K562 (cell line): Measurements from ENCODE around the gene PRTFDC1. TPM values are rescaled to one million over a fixed set of nuclear protein-coding genes. Genes with fewer than 3 reads are reported as not detected.
A peak's percentile ranks its signal among the peaks of the same experiment; 100 is the strongest.

Experiments used
- ATF4 ChIP-seq: fragments of 450-650 bp; formaldehyde crosslinking; IDR thresholded peaks from 2 replicates; pipeline ENCODE4 v1.4.0; 2022; ENCODE audit warnings: mild to moderate bottlenecking, moderate library complexity
- CC2D1A ChIP-seq: fragments of 450-650 bp; IDR thresholded peaks from 2 replicates; pipeline ENCODE4 v1.6.1; 2017; ENCODE audit warnings: mild to moderate bottlenecking
- CEBPG ChIP-seq, 3 experiments: fragments of 200-800 bp in 1 of 3; sonication (Bioruptor generic) in 1 of 3; sonication (generic) in 1 of 3; formaldehyde crosslinking in 1 of 3; IDR thresholded peaks in 2 of 3; conservative IDR thresholded peaks in 1 of 3; 2 replicates each; pipeline versions ENCODE4 v1.6.1 to v1.8.0; 2016 to 2022; ENCODE audit warnings: missing compliant biosample characterization in 2 of 3, missing genetic modification characterization in 2 of 3, mild to moderate bottlenecking in 1 of 3, missing genetic modification reagents in 1 of 3
- CSDE1 ChIP-seq, 2 experiments: fragments of 450-650 bp; IDR thresholded peaks; 2 replicates each; pipeline ENCODE4 v1.6.1; 2016; ENCODE audit warnings: mild to moderate bottlenecking in 1 of 2
- E4F1 ChIP-seq: fragments of 250-450 bp; sonication (Bioruptor Pico); IDR thresholded peaks from 2 replicates; pipeline ENCODE4 v1.5.0; 2021; ENCODE audit warnings: mild to moderate bottlenecking, borderline replicate concordance
- ETV1 ChIP-seq: fragments of 450-650 bp; conservative IDR thresholded peaks from 2 replicates; pipeline ENCODE4 v1.6.1; 2016; ENCODE audit warnings: missing genetic modification characterization, control low read depth, low read depth, missing compliant biosample characterization
- EWSR1 ChIP-seq: fragments of 450-650 bp; IDR thresholded peaks from 2 replicates; pipeline ENCODE4 v1.6.1; 2018; ENCODE audit warnings: borderline replicate concordance, mild to moderate bottlenecking, low read depth, moderate library complexity; ENCODE audit not compliant: partially characterized antibody
- FOS ChIP-seq: IDR thresholded peaks from 3 replicates; pipeline ENCODE4 v1.6.1; 2011; ENCODE audit not compliant: insufficient read length; ENCODE audit errors: extremely low read depth
- GMEB1 ChIP-seq: fragments of 250-450 bp; sonication (Bioruptor Pico); IDR thresholded peaks from 2 replicates; pipeline ENCODE4 v1.4.0; 2020; ENCODE audit warnings: mild to moderate bottlenecking
- PPARD ChIP-seq: fragments of 250-450 bp; sonication (Bioruptor Pico); IDR thresholded peaks from 2 replicates; pipeline ENCODE4 v1.8.0; 2022; ENCODE audit warnings: inconsistent platforms, mild to moderate bottlenecking, moderate library complexity
- TOE1 ChIP-seq, 2 experiments: fragments of 450-650 bp in 1 of 2; sonication (generic) in 1 of 2; formaldehyde crosslinking in 1 of 2; IDR thresholded peaks; 2 replicates each; pipeline versions ENCODE4 v1.7.1 to v1.8.0; 2016 to 2022; ENCODE audit warnings: borderline replicate concordance in 2 of 2, mild to moderate bottlenecking in 2 of 2, antibody characterized with exemption in 1 of 2, inconsistent platforms in 1 of 2, low read depth in 1 of 2, missing genetic modification reagents in 1 of 2, moderate library complexity in 1 of 2
- YBX1 ChIP-seq: fragments of 450-650 bp; IDR thresholded peaks from 2 replicates; pipeline ENCODE4 v1.7.1; 2016; ENCODE audit warnings: mild to moderate bottlenecking
- ZNF277 ChIP-seq: fragments of 250-450 bp; sonication (Bioruptor Pico); IDR thresholded peaks from 2 replicates; pipeline ENCODE4 v1.8.0; 2022; ENCODE audit warnings: inconsistent platforms, mild to moderate bottlenecking, moderate library complexity, borderline replicate concordance
- ZNF436 ChIP-seq: fragments of 250-450, 450-650 bp; sonication (Bioruptor Pico); formaldehyde crosslinking; IDR thresholded peaks from 2 replicates; pipeline ENCODE4 v1.7.0; 2020; ENCODE audit warnings: mild to moderate bottlenecking
- ZNF639 ChIP-seq, 2 experiments: fragments of 200-800 bp in 1 of 2; sonication (Bioruptor generic) in 1 of 2; sonication (generic) in 1 of 2; formaldehyde crosslinking in 1 of 2; IDR thresholded peaks in 1 of 2; conservative IDR thresholded peaks in 1 of 2; 2 replicates each; pipeline versions ENCODE4 v1.5.0 to v1.6.1; 2016 to 2020; ENCODE audit warnings: missing compliant biosample characterization in 1 of 2, missing genetic modification characterization in 1 of 2, missing genetic modification reagents in 1 of 2
- polyA plus RNA-seq, 8 experiments: library from polyadenylated mRNA; depleted of rRNA in 4 of 8; stranded (reverse) in 5 of 8; unstranded in 3 of 8; fragments of >200 nt; fragmentation: Nextera tagmentation in 2 of 8; fragmentation: Illumina TruSeq in 1 of 8; extraction: Ambion mirVana in 2 of 8; extraction: Trizol in 1 of 8; gene quantifications; 2 replicates each; pipeline versions ENCODE4 v1.2.1 to v1.2.3, GENCODE V29; 2011 to 2014; ENCODE audit warnings: inconsistent platforms in 1 of 8, missing spikeins in 1 of 8
- total RNA-seq, 7 experiments: library from RNA; depleted of rRNA in 6 of 7; stranded (reverse); fragments of >200 nt in 6 of 7; fragmentation: Illumina TruSeq in 2 of 7; extraction: Trizol in 2 of 7; gene quantifications; 2 replicates each; pipeline versions ENCODE4 v1.2.1 to v1.2.3, GENCODE V29; 2011 to 2021; ENCODE audit warnings: low replicate concordance in 1 of 7

Gene PRTFDC1
- total and polyA plus RNA-seq, 9 of the 15 experiments (the other 6 are each of a cell fraction or from before 2014, with no cell fraction given), result 7.0 to 27.6 (median 10.0) TPM

GRCh38 chr10:24951201-24952142, 934 bp downstream of the PRTFDC1 start (continued):
- TF ChIP-seq E4F1 (CRISPR knock-in tag) (no peak), PPARD (no peak), ETV1 (tag) (peak; percentile 67), GMEB1 (CRISPR knock-in tag) (no peak), YBX1 (no peak), CC2D1A (peak; percentile 85; the same call in 1 of the 2 replicates), CSDE1 (IDR thresholded peaks at IDR 0.05) (no peak), ZNF277 (CRISPR knock-in tag) (no peak), FOS (no peak), ATF4 (CRISPR knock-in tag) (no peak), ZNF639 (CRISPR knock-in tag; conservative IDR thresholded peaks at IDR 0.05 in 1 of 2, IDR thresholded peaks at IDR 0.05 in 1 of 2) (no peak), ZNF436 (no peak), EWSR1 (no peak), TOE1 (IDR thresholded peaks at IDR 0.05; ENCODE audit: borderline replicate concordance) (no peak), TOE1 (CRISPR knock-in tag; IDR thresholded peaks at IDR 0.05; ENCODE audit: borderline replicate concordance, low read depth) (no peak), CEBPG (CRISPR knock-in tag; IDR thresholded peaks at IDR 0.05) (no peak), CEBPG (tag; conservative IDR thresholded peaks at IDR 0.05 in 1 of 2, IDR thresholded peaks at IDR 0.05 in 1 of 2) (no peak)
